Inflammatory macrophage (primary cell): ENCODE data around the gene SERPINE1.

Experiments
- DNase-seq, 2 donors: peaks; one replicate each; pipeline ENCODE4 v3.0.0-alpha.2; 2020 to 2022

Gene SERPINE1

GRCh38 chr7:101156866-101157589, 30.1 kb downstream of the SERPINE1 start:
- DNase-seq: no peak

- no peak for DNase-seq
Observed at GRCh38 chr7:101159696-101160674, 33.1 kb downstream of the SERPINE1 start.

GRCh38 chr7:101160910-101161309, 34.0 kb downstream of the SERPINE1 start:
- DNase-seq: no peak

- DNase-seq: no peak
Observed at GRCh38 chr7:101161692-101162471, 35.0 kb downstream of the SERPINE1 start.

GRCh38 chr7:101162551-101163278, 35.8 kb downstream of the SERPINE1 start:
- peak in 1 of 2 donors; percentile 26 for DNase-seq

- DNase-seq: no peak
Observed at GRCh38 chr7:101163279-101164070, 36.6 kb downstream of the SERPINE1 start.

GRCh38 chr7:101164071-101164840, 37.4 kb downstream of the SERPINE1 start:
- DNase-seq: peak in 1 of 2 donors; percentile 54

GRCh38 chr7:101165075-101165957, 38.4 kb downstream of the SERPINE1 start, which contains the start of gene VGF:
Gene VGF (minus strand): TSS chr7:101165569. CDS start chr7:101164843, 726 bp downstream.
- DNase-seq: peak; percentile 96 to 98

- DNase-seq: no peak
Observed at GRCh38 chr7:101165958-101166647, 39.2 kb downstream of the SERPINE1 start.

GRCh38 chr7:101166648-101166908, 39.7 kb downstream of the SERPINE1 start:
- no peak for DNase-seq

- DNase-seq: no peak
Observed at GRCh38 chr7:101166909-101167644, 40.2 kb downstream of the SERPINE1 start.

GRCh38 chr7:101167645-101168411, 40.9 kb downstream of the SERPINE1 start:
- DNase-seq: no peak

- no peak for DNase-seq
Observed at GRCh38 chr7:101168412-101169049, 41.6 kb downstream of the SERPINE1 start.

- no peak for DNase-seq
Observed at GRCh38 chr7:101169110-101169837, 42.4 kb downstream of the SERPINE1 start.

- peak; percentile 55 to 67 for DNase-seq
Observed at GRCh38 chr7:101169838-101170551, 43.1 kb downstream of the SERPINE1 start.
